Endometrial microvascular endothelial cells (primary cell): ENCODE measurements around the gene DCLK1. TPM values are rescaled to one million over a fixed set of nuclear protein-coding genes. Genes with fewer than 3 reads are reported as not detected.

Experiments
- in situ Hi-C: cut with HindIII; loops from 2 replicates; pipeline ENCODE4 v1.10.0; 2017; ENCODE audit warnings: low sequenced_read_pairs, low pct_unique_long_range_greater_than_20kb; ENCODE audit errors: inconsistent ontology term
- total RNA-seq: library from RNA; depleted of rRNA; stranded (reverse); fragments of >200 nt; gene quantifications from one replicate; pipeline ENCODE4 v1.2.3, GENCODE V29; 2015; ENCODE audit errors: inconsistent ontology term

The DCLK1 gene
- total RNA-seq, 1 donor from 2014 or later = 43.5 TPM

- in situ Hi-C loops = no loop called here
These were observed 68.9 kb downstream of the DCLK1 start for GRCh38 chr13:36062249-36062648.

GRCh38 chr13:36061621-36062020 is 69.6 kb downstream of the DCLK1 start:
- in situ Hi-C loops = no loop called here

- in situ Hi-C loops = no loop called here
These were observed 70.1 kb downstream of the DCLK1 start for GRCh38 chr13:36061054-36061453.

GRCh38 chr13:36059321-36059720 is 71.9 kb downstream of the DCLK1 start:
- in situ Hi-C loops = no loop called here

GRCh38 chr13:36058116-36058515 is 73.1 kb downstream of the DCLK1 start:
- in situ Hi-C loops = no loop called here

- in situ Hi-C loops = no loop called here
These were observed 73.6 kb downstream of the DCLK1 start for GRCh38 chr13:36057547-36057946.

- in situ Hi-C loops = no loop called here
These were observed 74.1 kb downstream of the DCLK1 start for GRCh38 chr13:36057041-36057440.

GRCh38 chr13:36055366-36055765 is 75.8 kb downstream of the DCLK1 start:
- in situ Hi-C loops = no loop called here

GRCh38 chr13:36054041-36054440 is 77.1 kb downstream of the DCLK1 start:
- in situ Hi-C loops = no loop called here

- in situ Hi-C loops = no loop called here
These were observed 80.1 kb downstream of the DCLK1 start for GRCh38 chr13:36051082-36051481.

- in situ Hi-C loops = no loop called here
These were observed 84.5 kb downstream of the DCLK1 start for GRCh38 chr13:36046672-36047071.

- in situ Hi-C loops = no loop called here
These were observed 92.2 kb downstream of the DCLK1 start for GRCh38 chr13:36038785-36039555.

GRCh38 chr13:36033035-36033434 is 98.1 kb downstream of the DCLK1 start:
- in situ Hi-C loops = no loop called here

- in situ Hi-C loops = no loop called here
These were observed 99.7 kb downstream of the DCLK1 start for GRCh38 chr13:36031490-36031889.

GRCh38 chr13:36030670-36031331 is 100.4 kb downstream of the DCLK1 start:
- in situ Hi-C loops = no loop called here

GRCh38 chr13:36029166-36029565 is 102.0 kb downstream of the DCLK1 start:
- in situ Hi-C loops = no loop called here

- in situ Hi-C loops = no loop called here
These were observed 102.7 kb downstream of the DCLK1 start for GRCh38 chr13:36028359-36029025.

GRCh38 chr13:36026531-36026930 is 104.7 kb downstream of the DCLK1 start:
- in situ Hi-C loops = no loop called here

GRCh38 chr13:36014763-36015162 is 116.4 kb downstream of the DCLK1 start:
- in situ Hi-C loops = no loop called here
